ENCODE data around the gene MTUS2. TPM values are rescaled to one million over a fixed set of nuclear protein-coding genes. Genes with fewer than 3 reads are reported as not detected.

Gene MTUS2
- total RNA-seq, 2 donors from 2014 or later = not detected

- H3K27ac Mint-ChIP-seq = no peak overlapping the region
- peaks cover 16% of the 10 kb centered on the region for H3K9me3 Mint-ChIP-seq
- no peaks in the 10 kb centered on the region for H3K4me1 Mint-ChIP-seq (ENCODE audit: low read depth in 2 of 2)
- ATAC-seq (no peak), DNase-seq (ENCODE audit: low spot score) (no peak)
- H3K4me3 Mint-ChIP-seq = no peak overlapping the region
- H3K27me3 Mint-ChIP-seq = no peaks in the 10 kb centered on the region
- no peaks in the 10 kb centered on the region for H3K36me3 Mint-ChIP-seq
Observed at GRCh38 chr13:28991764-28992163, 171.6 kb downstream of the MTUS2 start.

- H3K9me3 Mint-ChIP-seq = peaks cover 15% of the 10 kb centered on the region
- no peaks in the 10 kb centered on the region for H3K27me3 Mint-ChIP-seq
- no peak overlapping the region for H3K4me3 Mint-ChIP-seq
- ATAC-seq (no peak), DNase-seq (ENCODE audit: low spot score) (no peak)
- H3K36me3 Mint-ChIP-seq = no peaks in the 10 kb centered on the region
- no peak overlapping the region for H3K27ac Mint-ChIP-seq
- no peaks in the 10 kb centered on the region for H3K4me1 Mint-ChIP-seq (ENCODE audit: low read depth in 2 of 2)
Observed at GRCh38 chr13:29000826-29001225, 180.7 kb downstream of the MTUS2 start.

DNA sequence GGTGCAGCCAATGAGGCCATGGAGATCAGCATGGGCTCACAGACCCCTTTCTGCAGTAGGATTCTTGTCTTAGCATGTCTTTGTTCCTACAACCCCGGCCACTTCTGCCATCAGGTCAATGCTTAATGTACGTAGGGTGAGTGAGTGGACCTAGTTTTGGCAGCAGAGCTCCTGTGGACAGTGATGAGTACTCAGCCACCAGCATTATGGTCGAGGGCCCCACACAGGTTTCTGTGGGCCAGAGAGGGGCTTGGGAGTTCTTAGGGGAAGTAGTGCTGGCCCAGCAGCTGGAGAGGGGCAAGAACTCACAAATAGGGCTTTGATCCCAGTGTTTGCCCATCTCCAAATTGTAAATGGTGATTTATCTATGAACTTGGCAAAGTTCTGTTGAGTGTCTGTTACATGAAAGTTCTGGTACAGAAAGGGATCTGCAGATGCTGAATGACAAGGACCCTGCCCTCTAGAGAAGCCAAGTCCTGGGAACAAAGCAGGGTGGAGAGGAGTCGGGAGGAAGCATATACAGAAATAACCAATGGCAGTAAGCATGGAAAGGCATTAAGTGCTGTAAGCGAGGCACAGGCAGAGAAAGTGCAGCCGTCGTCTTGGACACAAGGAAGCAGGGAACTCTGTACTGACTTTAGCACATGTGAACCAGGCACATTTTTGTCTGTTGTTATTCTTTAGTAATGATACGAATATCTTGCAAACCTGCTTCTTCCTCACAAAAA is 185.1 kb downstream of the MTUS2 start:
- no peak for DNase-seq (ENCODE audit: low spot score)
- H3K4me1 Mint-ChIP-seq (ENCODE audit: low read depth in 2 of 2) = no peaks in the 10 kb centered on the region
- H3K36me3 Mint-ChIP-seq = no peaks in the 10 kb centered on the region
- H3K27me3 Mint-ChIP-seq = no peaks in the 10 kb centered on the region
- no peak for ATAC-seq
- H3K9me3 Mint-ChIP-seq = peaks cover 10% of the 10 kb centered on the region
- H3K27ac Mint-ChIP-seq = no peak overlapping the region
- no peak overlapping the region for H3K4me3 Mint-ChIP-seq

GRCh38 chr13:29005763-29006120 is 185.6 kb downstream of the MTUS2 start:
- no peak for DNase-seq (ENCODE audit: low spot score)
- H3K9me3 Mint-ChIP-seq = peaks cover 11% of the 10 kb centered on the region
- no peak for ATAC-seq
- H3K36me3 Mint-ChIP-seq = no peaks in the 10 kb centered on the region
- no peaks in the 10 kb centered on the region for H3K4me1 Mint-ChIP-seq (ENCODE audit: low read depth in 2 of 2)
- H3K27ac Mint-ChIP-seq = no peak overlapping the region
- no peaks in the 10 kb centered on the region for H3K27me3 Mint-ChIP-seq
- H3K4me3 Mint-ChIP-seq = no peak overlapping the region

DNA sequence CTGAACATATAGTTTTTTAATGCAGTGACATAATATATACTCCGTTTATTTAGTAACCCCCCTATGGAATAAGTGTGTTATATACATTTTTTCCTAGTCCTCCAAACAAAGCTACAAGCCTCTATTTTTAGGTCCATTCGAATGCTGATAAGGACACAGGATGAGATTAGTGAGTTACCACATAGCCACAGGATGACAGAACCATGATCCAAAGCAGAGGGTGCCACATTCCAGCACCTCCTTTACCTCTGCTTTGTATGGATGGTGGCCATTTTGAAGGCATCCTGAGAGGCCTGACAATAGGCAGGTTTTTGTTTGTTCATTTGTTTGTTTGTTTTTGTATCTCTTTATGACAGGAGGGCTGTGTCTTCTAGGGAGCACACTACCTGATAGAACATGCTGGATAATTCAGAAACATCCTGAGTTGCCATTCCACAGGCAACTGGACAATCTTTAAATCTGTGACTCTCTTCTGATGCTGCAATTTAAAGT is 186.3 kb downstream of the MTUS2 start:
- no peak overlapping the region for H3K4me3 Mint-ChIP-seq
- H3K9me3 Mint-ChIP-seq = peaks cover 5% of the 10 kb centered on the region
- H3K27me3 Mint-ChIP-seq = no peaks in the 10 kb centered on the region
- DNase-seq (ENCODE audit: low spot score) = no peak
- no peaks in the 10 kb centered on the region for H3K4me1 Mint-ChIP-seq (ENCODE audit: low read depth in 2 of 2)
- H3K36me3 Mint-ChIP-seq = no peaks in the 10 kb centered on the region
- no peak overlapping the region for H3K27ac Mint-ChIP-seq
- ATAC-seq = no peak

DNA sequence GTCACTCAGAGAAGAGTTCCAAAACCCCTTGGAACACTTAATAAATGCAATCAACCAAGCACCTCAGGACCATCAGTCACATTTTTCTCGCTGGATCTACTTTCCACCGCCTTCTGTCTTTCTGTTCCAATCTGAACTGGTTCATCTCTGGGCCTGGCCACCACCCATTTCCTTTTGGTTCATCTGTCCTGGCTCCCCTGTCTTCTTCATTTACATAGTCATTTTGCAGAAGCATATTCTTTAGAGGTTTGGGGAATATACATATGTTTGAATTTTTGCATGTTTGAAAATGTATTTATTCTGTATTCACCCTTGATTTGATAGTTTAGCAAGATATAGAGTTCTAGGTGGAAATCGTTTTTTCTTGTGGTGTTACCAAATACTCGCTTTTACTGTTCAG is 188.2 kb downstream of the MTUS2 start:
- ATAC-seq = no peak
- DNase-seq (ENCODE audit: low spot score) = no peak
- H3K27ac Mint-ChIP-seq = no peak overlapping the region

GRCh38 chr13:29020314-29020713 is 200.2 kb downstream of the MTUS2 start:
- H3K27me3 Mint-ChIP-seq = peaks cover 0 to 6% of the 10 kb centered on the region in 2 donors
- no peak overlapping the region for H3K4me3 Mint-ChIP-seq
- H3K36me3 Mint-ChIP-seq = no peaks in the 10 kb centered on the region
- peaks cover 3 to 5% of the 10 kb centered on the region in 2 donors for H3K4me1 Mint-ChIP-seq (ENCODE audit: low read depth in 2 of 2)
- H3K27ac Mint-ChIP-seq = no peak overlapping the region
- peaks cover 14% of the 10 kb centered on the region for H3K9me3 Mint-ChIP-seq
- DNase-seq (ENCODE audit: low spot score) (no peak), ATAC-seq (no peak)

More for the DNA sequence above, 188.2 kb downstream of the MTUS2 start:
- no peaks in the 10 kb centered on the region for H3K36me3 Mint-ChIP-seq
- H3K27me3 Mint-ChIP-seq = no peaks in the 10 kb centered on the region
- H3K9me3 Mint-ChIP-seq = peaks cover 5% of the 10 kb centered on the region
- no peak overlapping the region for H3K4me3 Mint-ChIP-seq
- H3K4me1 Mint-ChIP-seq (ENCODE audit: low read depth in 2 of 2) = no peaks in the 10 kb centered on the region

- H3K27ac Mint-ChIP-seq = no peak overlapping the region
- H3K36me3 Mint-ChIP-seq = no peaks in the 10 kb centered on the region
- no peak overlapping the region for H3K4me3 Mint-ChIP-seq
- peaks cover 14% of the 10 kb centered on the region for H3K9me3 Mint-ChIP-seq
- H3K4me1 Mint-ChIP-seq (ENCODE audit: low read depth in 2 of 2) = peaks cover 3 to 5% of the 10 kb centered on the region in 2 donors
- peaks cover 0 to 6% of the 10 kb centered on the region in 2 donors for H3K27me3 Mint-ChIP-seq
- DNase-seq (ENCODE audit: low spot score) = no peak
- no peak for ATAC-seq
Observed at GRCh38 chr13:29021311-29021710, 201.2 kb downstream of the MTUS2 start.

- H3K27me3 Mint-ChIP-seq = peaks cover 0 to 6% of the 10 kb centered on the region in 2 donors
- no peaks in the 10 kb centered on the region for H3K36me3 Mint-ChIP-seq
- H3K27ac Mint-ChIP-seq = no peak overlapping the region
- H3K4me3 Mint-ChIP-seq = no peak overlapping the region
- no peak for DNase-seq (ENCODE audit: low spot score)
- peaks cover 3 to 5% of the 10 kb centered on the region in 2 donors for H3K4me1 Mint-ChIP-seq (ENCODE audit: low read depth in 2 of 2)
- peaks cover 14% of the 10 kb centered on the region for H3K9me3 Mint-ChIP-seq
- ATAC-seq = no peak
Observed at GRCh38 chr13:29021717-29022116, 201.6 kb downstream of the MTUS2 start.

GRCh38 chr13:29022410-29022809 is 202.3 kb downstream of the MTUS2 start:
- H3K27me3 Mint-ChIP-seq = peaks cover 0 to 6% of the 10 kb centered on the region in 2 donors
- no peak for ATAC-seq
- peaks cover 3 to 5% of the 10 kb centered on the region in 2 donors for H3K4me1 Mint-ChIP-seq (ENCODE audit: low read depth in 2 of 2)
- peaks cover 14% of the 10 kb centered on the region for H3K9me3 Mint-ChIP-seq
- DNase-seq (ENCODE audit: low spot score) = no peak
- H3K4me3 Mint-ChIP-seq = no peak overlapping the region
- no peak overlapping the region for H3K27ac Mint-ChIP-seq
- no peaks in the 10 kb centered on the region for H3K36me3 Mint-ChIP-seq

GRCh38 chr13:29022968-29023367 is 202.8 kb downstream of the MTUS2 start:
- peaks cover 14% of the 10 kb centered on the region for H3K9me3 Mint-ChIP-seq
- peaks cover 3 to 5% of the 10 kb centered on the region in 2 donors for H3K4me1 Mint-ChIP-seq (ENCODE audit: low read depth in 2 of 2)
- ATAC-seq (no peak), DNase-seq (ENCODE audit: low spot score) (no peak)
- H3K36me3 Mint-ChIP-seq = no peaks in the 10 kb centered on the region
- no peak overlapping the region for H3K27ac Mint-ChIP-seq
- no peak overlapping the region for H3K4me3 Mint-ChIP-seq
- peaks cover 0 to 6% of the 10 kb centered on the region in 2 donors for H3K27me3 Mint-ChIP-seq

- H3K27ac Mint-ChIP-seq = no peak overlapping the region
- DNase-seq (ENCODE audit: low spot score) (no peak), ATAC-seq (no peak)
- H3K4me3 Mint-ChIP-seq = no peak overlapping the region
- peaks cover 13% of the 10 kb centered on the region for H3K9me3 Mint-ChIP-seq
- H3K4me1 Mint-ChIP-seq (ENCODE audit: low read depth in 2 of 2) = peaks cover 3 to 5% of the 10 kb centered on the region in 2 donors
- H3K27me3 Mint-ChIP-seq = peaks cover 0 to 6% of the 10 kb centered on the region in 2 donors
- H3K36me3 Mint-ChIP-seq = peaks cover 5% of the 10 kb centered on the region
Observed at GRCh38 chr13:29024783-29025182, 204.6 kb downstream of the MTUS2 start.

GRCh38 chr13:29028868-29029267 is 208.7 kb downstream of the MTUS2 start:
- Mint-ChIP-seq H3K27ac (no peak overlapping the region), H3K4me3 (no peak overlapping the region), H3K9me3 (peaks cover 9% of the 10 kb centered on the region), H3K27me3 (no peaks in the 10 kb centered on the region), H3K4me1 (ENCODE audit: low read depth in 2 of 2) (no peaks in the 10 kb centered on the region), H3K36me3 (peaks cover 5% of the 10 kb centered on the region)
- DNase-seq (ENCODE audit: low spot score) (no peak), ATAC-seq (no peak)

- H3K36me3 Mint-ChIP-seq = no peaks in the 10 kb centered on the region
- peaks cover 14% of the 10 kb centered on the region for H3K9me3 Mint-ChIP-seq
- DNase-seq (ENCODE audit: low spot score) (no peak), ATAC-seq (no peak)
- H3K4me1 Mint-ChIP-seq (ENCODE audit: low read depth in 2 of 2) = no peaks in the 10 kb centered on the region
- H3K4me3 Mint-ChIP-seq = no peak overlapping the region
- H3K27me3 Mint-ChIP-seq = no peaks in the 10 kb centered on the region
- H3K27ac Mint-ChIP-seq = no peak overlapping the region
Observed at GRCh38 chr13:29038700-29039099, 218.6 kb downstream of the MTUS2 start.

- Mint-ChIP-seq H3K27me3 (no peaks in the 10 kb centered on the region), H3K27ac (no peak overlapping the region), H3K9me3 (peaks cover 14% of the 10 kb centered on the region), H3K4me3 (no peak overlapping the region), H3K36me3 (no peaks in the 10 kb centered on the region), H3K4me1 (ENCODE audit: low read depth in 2 of 2) (no peaks in the 10 kb centered on the region)
- ATAC-seq (no peak), DNase-seq (ENCODE audit: low spot score) (no peak)
Observed at GRCh38 chr13:29039212-29039611, 219.1 kb downstream of the MTUS2 start.
